ENCODE data around the gene KLHL10.

Gene KLHL10

DNA sequence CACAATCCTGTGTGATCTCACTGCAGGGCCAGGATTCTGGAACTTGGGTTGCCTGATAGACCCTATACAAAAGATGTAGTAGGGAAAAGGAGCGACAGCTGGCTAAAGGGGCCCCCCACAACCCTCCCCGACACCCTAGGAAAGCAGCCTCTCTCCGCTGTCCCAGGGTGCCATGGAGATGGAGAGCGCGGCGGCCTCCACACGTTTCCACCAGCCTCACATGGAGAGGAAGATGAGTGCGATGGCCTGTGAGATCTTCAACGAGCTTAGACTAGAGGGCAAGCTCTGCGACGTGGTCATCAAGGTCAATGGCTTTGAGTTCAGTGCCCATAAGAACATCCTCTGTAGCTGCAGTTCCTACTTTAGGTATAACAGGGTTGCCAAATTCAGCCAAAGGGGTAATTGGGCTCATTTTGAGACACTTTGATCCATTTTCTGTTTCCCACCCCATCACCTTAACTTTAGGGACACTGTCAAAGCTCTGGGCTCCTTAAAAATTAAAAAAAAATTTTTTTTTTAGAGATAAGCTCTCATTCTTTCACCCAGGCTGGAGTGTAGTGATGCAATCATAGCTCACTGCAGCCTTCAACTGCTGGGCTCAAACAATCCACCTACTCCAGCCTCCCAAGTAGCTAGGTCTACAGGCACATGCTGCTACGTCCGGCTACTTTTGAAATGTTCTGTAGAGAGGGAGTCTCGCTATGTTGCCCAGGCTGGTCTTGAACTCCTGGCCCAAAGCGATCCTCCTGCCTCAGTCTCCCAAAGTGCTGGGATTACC lies at the start of gene KLHL10:
KLHL10 (plus strand) TSS at position 65 of the 778 bp plus-strand sequence; CDS start at position 173, 108 bp downstream.
- no peak for DNase-seq (ENCODE audit: low read depth in 2 of 3, low spot score in 1 of 3)

- no peak for DNase-seq (ENCODE audit: low read depth in 2 of 3, low spot score in 1 of 3)
These were observed 44.5 kb upstream of the KLHL10 start for GRCh38 chr17:41792845-41793783.

DNA sequence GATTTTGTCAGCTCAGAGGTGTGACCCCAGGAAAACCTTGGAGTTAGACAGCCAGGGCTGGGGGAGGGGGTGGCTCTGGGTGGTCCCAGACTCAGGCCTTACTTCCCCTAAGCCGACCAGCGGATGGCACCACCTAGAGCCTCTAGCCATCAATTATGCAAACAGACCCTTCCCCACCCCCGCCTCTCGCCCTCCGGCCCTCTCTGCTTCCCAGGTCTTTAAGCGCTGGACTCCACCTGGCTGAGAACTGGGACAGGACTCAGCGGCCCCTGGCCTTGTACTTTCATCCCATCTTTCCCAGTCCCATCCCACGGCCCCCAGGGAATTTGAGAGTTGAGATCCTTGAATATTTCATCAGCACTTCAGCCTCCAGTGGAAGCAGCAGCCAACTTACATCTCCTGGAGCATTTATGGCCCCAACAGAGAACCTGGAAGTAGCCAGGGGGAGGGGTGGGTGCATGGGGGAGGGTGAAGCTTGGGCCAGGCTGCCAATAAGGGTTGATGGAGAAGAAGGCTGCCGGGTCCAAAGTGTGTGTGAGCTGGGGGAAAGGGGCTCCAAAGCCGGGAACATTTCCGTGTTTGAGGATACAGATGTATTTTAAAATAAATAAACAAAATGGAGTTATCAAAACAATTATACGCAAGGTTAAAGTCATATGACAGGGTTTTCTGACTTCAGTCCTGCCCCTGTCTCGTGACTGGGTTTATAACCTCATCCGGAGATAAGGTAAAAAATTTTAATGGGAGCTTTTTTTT lies 43.7 kb upstream of the KLHL10 start:
- DNase-seq (ENCODE audit: low read depth in 2 of 3, low spot score in 1 of 3) = no peak

DNA sequence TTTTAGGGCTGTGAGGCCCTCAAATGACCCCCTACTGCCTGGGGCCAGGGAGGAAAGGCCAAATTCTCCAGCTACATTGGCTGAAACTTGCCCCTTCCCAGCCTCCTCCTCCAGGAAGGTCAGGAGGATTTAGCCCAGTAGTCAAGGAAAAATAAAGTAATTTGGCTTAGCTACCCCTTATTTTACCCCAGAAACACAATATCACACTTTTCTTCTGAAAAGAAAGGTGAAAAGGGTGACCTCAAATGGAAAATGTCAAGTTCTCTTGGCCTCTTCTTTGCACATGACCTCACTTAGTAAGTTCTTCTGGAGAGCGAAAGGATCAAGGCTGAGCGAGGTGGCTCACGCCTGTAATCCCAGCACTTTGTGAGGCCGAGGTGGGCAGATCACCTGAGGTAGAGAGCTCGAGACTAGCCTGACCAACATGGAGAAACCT lies 43.1 kb upstream of the KLHL10 start:
- no peak for DNase-seq (ENCODE audit: low read depth in 2 of 3, low spot score in 1 of 3)

GRCh38 chr17:41796121-41796895 lies 41.3 kb upstream of the KLHL10 start:
- no peak for DNase-seq (ENCODE audit: low read depth in 2 of 3, low spot score in 1 of 3)

DNA sequence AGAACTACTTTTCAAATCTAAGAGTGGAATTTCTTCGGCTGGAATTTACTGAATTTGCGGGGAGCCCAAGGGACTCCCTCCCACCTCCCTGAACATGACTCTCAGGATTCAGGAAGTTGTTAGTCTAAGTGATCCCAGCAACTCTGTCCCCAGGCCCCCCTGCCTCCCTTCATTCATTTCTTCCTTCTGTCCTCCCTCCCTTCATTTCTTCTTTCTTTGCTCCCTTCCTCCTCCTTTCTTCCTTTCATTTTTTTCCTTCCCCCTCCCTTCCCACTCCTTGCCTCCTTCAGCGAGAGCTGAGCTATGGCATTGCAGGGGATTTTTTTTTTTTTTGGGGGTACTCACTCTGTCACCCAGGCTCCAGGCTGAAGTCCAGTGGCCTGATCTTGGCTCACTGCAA lies 40.2 kb upstream of the KLHL10 start:
- DNase-seq (ENCODE audit: low read depth in 2 of 3, low spot score in 1 of 3) = no peak

GRCh38 chr17:41799366-41799765 lies 38.3 kb upstream of the KLHL10 start:
- no peak for DNase-seq (ENCODE audit: low read depth in 2 of 3, low spot score in 1 of 3)

GRCh38 chr17:41800601-41801373 lies 36.8 kb upstream of the KLHL10 start:
- no peak for DNase-seq (ENCODE audit: low read depth in 2 of 3, low spot score in 1 of 3)

GRCh38 chr17:41801374-41802271 lies 36.0 kb upstream of the KLHL10 start:
- DNase-seq (ENCODE audit: low read depth in 2 of 3, low spot score in 1 of 3) = peak; percentile 26 to 75 (median 66)

GRCh38 chr17:41803049-41804020 lies 34.3 kb upstream of the KLHL10 start:
- DNase-seq (ENCODE audit: low read depth in 2 of 3, low spot score in 1 of 3) = no peak

- DNase-seq (ENCODE audit: low read depth in 2 of 3, low spot score in 1 of 3) = no peak
These were observed 30.8 kb upstream of the KLHL10 start for GRCh38 chr17:41806685-41807445.

GRCh38 chr17:41810659-41811548 lies 26.7 kb upstream of the KLHL10 start:
- no peak for DNase-seq (ENCODE audit: low read depth in 2 of 3, low spot score in 1 of 3)

- DNase-seq (ENCODE audit: low read depth in 2 of 3, low spot score in 1 of 3) = peak; percentile 46 to 63 (median 49)
These were observed 25.9 kb upstream of the KLHL10 start, which contains the start of gene P3H4 for GRCh38 chr17:41811549-41812380. TSS of gene P3H4 (minus strand) at chr17:41811949. CDS start at chr17:41811915, 34 bp downstream.

DNA sequence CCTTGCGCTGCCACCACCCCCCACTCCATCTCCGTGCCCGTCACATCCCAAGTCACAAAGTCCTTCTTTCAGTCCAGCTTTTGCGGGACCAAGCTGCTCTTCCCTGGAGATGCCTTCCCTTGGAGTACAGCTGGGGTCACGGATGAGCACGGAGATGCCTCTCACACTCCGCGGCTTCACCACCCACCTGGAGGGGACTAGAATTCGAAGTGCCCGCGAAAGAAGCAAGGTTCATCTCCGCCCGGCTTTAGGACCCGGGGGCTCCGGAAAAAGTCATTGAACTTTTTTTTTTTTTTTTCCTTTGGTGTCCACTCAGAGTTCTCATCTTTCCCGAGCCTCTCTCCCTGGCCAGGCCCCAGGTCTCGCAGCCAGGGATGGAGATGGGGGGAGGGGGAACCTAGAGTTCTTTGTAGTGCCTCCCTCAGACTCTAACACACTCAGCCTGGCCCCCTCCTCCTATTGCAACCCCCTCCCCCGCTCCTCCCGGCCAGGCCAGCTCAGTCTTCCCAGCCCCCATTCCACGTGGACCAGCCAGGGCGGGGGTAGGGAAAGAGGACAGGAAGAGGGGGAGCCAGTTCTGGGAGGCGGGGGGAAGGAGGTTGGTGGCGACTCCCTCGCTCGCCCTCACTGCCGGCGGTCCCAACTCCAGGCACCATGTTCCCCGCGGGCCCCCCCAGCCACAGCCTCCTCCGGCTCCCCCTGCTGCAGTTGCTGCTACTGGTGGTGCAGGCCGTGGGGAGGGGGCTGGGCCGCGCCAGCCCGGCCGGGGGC lies 25.1 kb upstream of the KLHL10 start, which contains the start of gene FKBP10:
FKBP10 (plus strand) TSS at position 624 of the 771 bp plus-strand sequence; CDS start at position 655, 31 bp downstream.
- peak in 1 of 3 donors; percentile 18 for DNase-seq (ENCODE audit: low read depth in 2 of 3, low spot score in 1 of 3)

Data from stimulated activated CD4-positive, alpha-beta T cell treated with anti-CD3 and anti-CD28 coated beads, Interleukin-12 subunit alpha, Interleukin-12 subunit beta, amount 100 ng/mL, for 48 hours (primary cell).